GM12865 (cell line): ENCODE results near the gene NFIC.

ENCODE experiments used
- DNase-seq: peaks from one replicate; pipeline ENCODE4 v3.0.0; 2010; ENCODE audit warnings: low read depth
- H3K4me3 ChIP-seq: 2 replicates; pipeline ENCODE4 v1.5.1; 2011; ENCODE audit warnings: mild to moderate bottlenecking, low read depth, low read length, control low read depth
- CTCF ChIP-seq: IDR thresholded peaks from 2 replicates; pipeline ENCODE4 v1.5.1; 2011; ENCODE audit warnings: low read length, control low read depth, low read depth, inconsistent platforms; ENCODE audit not compliant: insufficient read depth; ENCODE audit errors: missing control alignments

The NFIC gene

GRCh38 chr19:3476830-3477229 is 110.4 kb downstream of the NFIC start:
- TF ChIP-seq CTCF: no peak
- H3K4me3 ChIP-seq: no peak overlapping the region
- no peak for DNase-seq

- DNase-seq: no peak
- H3K4me3 ChIP-seq: no peak overlapping the region
- no peak for TF ChIP-seq CTCF
These were observed 111.1 kb downstream of the NFIC start for GRCh38 chr19:3477506-3477905.

DNA sequence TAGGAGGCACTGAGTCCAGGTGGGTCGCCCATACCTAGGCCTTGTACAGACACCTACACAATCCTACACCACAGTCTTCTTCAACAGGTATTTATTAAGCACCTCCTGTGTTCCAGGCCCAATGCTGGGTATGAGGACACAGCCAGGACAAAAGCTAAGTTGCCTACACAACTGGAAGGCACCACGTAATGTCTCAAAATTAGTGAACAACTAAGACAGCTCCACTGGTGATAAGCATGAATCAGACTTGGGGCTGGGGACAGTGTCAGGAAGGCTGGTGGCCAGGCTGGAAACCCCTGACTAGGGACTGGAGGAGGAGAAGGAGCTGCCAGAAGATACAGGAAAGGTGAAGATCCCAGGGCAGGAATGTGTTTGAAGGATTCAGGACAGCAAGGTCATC is 111.6 kb downstream of the NFIC start:
- no peak for DNase-seq
- TF ChIP-seq CTCF: no peak
- no peak overlapping the region for H3K4me3 ChIP-seq

DNA sequence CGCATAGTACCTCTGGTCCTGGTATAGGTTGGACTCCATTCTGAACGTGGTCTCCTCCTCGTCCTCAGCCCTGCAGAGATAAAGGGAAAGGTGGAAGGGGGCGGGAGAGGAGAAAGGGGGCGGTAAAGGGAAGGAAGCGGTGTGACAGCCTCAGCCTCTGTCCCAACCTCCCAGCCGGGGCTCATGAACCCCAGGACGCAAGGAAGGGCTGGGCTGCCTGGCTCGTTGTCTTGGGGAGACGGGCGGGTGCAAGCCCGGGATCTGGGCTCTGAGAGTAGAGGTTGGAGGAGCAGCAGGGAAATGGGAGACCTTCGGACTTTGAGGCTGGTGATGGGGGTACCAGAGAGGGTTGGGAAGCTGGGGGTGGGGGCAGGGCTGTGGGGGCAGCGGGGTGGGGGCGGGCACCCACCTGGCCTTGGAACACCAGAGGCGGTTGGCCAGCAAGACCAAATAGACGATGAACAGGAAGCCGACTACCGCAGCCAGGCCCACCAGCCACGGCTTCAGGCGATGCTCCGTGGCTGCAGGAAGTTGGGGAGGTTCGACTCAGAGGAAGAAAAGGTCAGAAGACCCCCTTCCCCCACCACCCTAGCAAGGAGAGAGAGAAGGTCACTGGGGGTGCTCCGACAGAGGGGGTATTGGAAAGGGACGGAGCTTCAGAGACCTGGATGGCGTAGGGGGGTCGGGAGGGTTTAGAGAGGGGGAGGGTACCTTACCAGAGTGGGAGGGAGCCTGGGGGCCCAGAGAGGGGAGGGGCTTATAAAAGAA is 112.2 kb downstream of the NFIC start:
- TF ChIP-seq CTCF: no peak
- H3K4me3 ChIP-seq: no peak overlapping the region
- DNase-seq: no peak

GRCh38 chr19:3479177-3479833 is 112.9 kb downstream of the NFIC start:
- peak; percentile 64 for DNase-seq
- no peak for TF ChIP-seq CTCF
- no peak overlapping the region for H3K4me3 ChIP-seq

DNA sequence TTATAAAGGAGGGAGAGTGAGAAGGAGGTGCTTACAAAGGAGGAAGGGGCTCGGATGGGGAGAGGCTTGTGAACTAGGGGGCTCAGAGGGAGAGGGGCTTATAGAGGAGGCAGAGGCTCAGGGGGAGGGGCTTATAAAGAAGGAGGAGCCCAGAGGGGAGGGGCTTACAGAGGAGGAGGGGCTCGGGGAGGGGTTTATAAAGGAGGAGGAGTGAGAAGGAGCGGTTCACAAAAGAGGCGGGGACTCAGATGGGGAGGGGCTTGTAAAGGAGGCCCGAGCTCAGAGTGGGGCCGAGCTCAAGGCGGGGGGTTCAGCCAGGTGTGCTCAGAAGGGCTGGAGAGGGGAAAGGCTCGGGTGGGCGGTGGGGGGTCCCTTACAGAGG is 113.4 kb downstream of the NFIC start:
- peak; percentile 35 for DNase-seq
- no peak overlapping the region for H3K4me3 ChIP-seq
- TF ChIP-seq CTCF: no peak
